Measurements from ENCODE around the gene GNAL.

Gene GNAL

GRCh38 chr18:11660691-11661090 lies 28.4 kb upstream of the GNAL start:
- Histone ChIP-seq H4K91ac (ENCODE audit: low read depth, low read length, poor library complexity) (no peak overlapping the region), H3K9me3 (replicated peaks in 1 of 2; ENCODE audit: control insufficient read depth in 2 of 2, insufficient read depth in 1 of 2, low read depth in 1 of 2, low read length in 2 of 2) (no peaks in the 10 kb centered on the region), H3K36me3 (replicated peaks in 1 of 2; ENCODE audit: control insufficient read depth in 2 of 2, insufficient read depth in 2 of 2, low read length in 2 of 2) (no peaks in the 10 kb centered on the region), H2BK120ac (ENCODE audit: low read depth, low read length) (no peak overlapping the region), H3K27me3 (ENCODE audit: control insufficient read depth in 3 of 3, insufficient read depth in 3 of 3, low read depth in 1 of 3, low read length in 3 of 3) (peaks cover 0 to 26% (median 0%) of the 10 kb centered on the region in 3 experiments), H2AFZ (ENCODE audit: low read length) (no peak overlapping the region), H3K4me3 (ENCODE audit: low read length in 2 of 2) (no peak overlapping the region), H3K4ac (ENCODE audit: low read length) (no peak overlapping the region), H2BK5ac (ENCODE audit: low read length) (peak overlapping the region; percentile 27), H3K4me1 (ENCODE audit: control insufficient read depth in 2 of 2, insufficient read depth in 1 of 2, low read depth in 1 of 2, low read length in 2 of 2) (no peaks in the 10 kb centered on the region), H3K23ac (ENCODE audit: low read depth, low read length, poor library complexity) (no peak overlapping the region), H2BK12ac (ENCODE audit: low read length) (no peak overlapping the region), H3K4me2 (ENCODE audit: insufficient read depth, low read length, poor library complexity, severe bottlenecking) (no peak overlapping the region), H4K8ac (ENCODE audit: low read depth, low read length) (no peak overlapping the region), H3K18ac (ENCODE audit: low read length) (no peak overlapping the region), H3K79me1 (ENCODE audit: low read depth, low read length) (no peaks in the 10 kb centered on the region), H3K27ac (replicated peaks; ENCODE audit: low read length) (no peak overlapping the region), H2BK15ac (ENCODE audit: low read length) (no peak overlapping the region), H2AK5ac (ENCODE audit: low read depth, low read length) (peak overlapping the region; percentile 21), H3K14ac (ENCODE audit: low read length) (no peak overlapping the region), H3K9ac (ENCODE audit: low read depth, low read length, poor library complexity) (no peak overlapping the region)
- no peak for DNase-seq (ENCODE audit: low spot score)
- WGBS, 2 donors (ENCODE audit: extremely low coverage in 2 of 2, insufficient read length in 2 of 2, insufficient replicate concordance in 1 of 2) = no CpG with 5 or more reads among the region's 7 CpGs

DNA sequence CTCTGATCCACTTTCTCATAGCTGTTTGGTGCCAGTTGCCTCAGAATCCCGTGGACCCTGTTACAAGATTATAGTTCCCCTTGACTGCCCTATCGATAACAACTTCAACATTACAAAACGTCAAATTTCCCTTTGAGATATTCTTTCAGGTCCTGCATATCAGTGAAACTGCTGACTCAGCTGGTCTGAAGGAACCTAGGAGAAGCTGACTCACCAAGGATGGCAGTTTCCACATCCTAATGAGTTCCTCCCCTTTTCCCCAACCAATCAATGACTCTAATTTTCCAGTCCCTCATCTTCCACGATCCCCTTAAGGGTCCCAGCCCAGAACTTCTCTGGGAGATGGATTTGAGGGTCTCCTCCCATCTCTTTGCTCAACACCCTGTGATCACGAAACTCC lies 27.6 kb upstream of the GNAL start:
- Histone ChIP-seq H3K4me2 (ENCODE audit: insufficient read depth, low read length, poor library complexity, severe bottlenecking) (no peak overlapping the region), H2BK15ac (ENCODE audit: low read length) (no peak overlapping the region), H3K4ac (ENCODE audit: low read length) (no peak overlapping the region), H2BK12ac (ENCODE audit: low read length) (no peak overlapping the region), H3K79me1 (ENCODE audit: low read depth, low read length) (no peaks in the 10 kb centered on the region), H3K23ac (ENCODE audit: low read depth, low read length, poor library complexity) (no peak overlapping the region), H3K18ac (ENCODE audit: low read length) (no peak overlapping the region), H4K8ac (ENCODE audit: low read depth, low read length) (no peak overlapping the region), H4K91ac (ENCODE audit: low read depth, low read length, poor library complexity) (no peak overlapping the region), H2BK120ac (ENCODE audit: low read depth, low read length) (no peak overlapping the region), H3K27me3 (ENCODE audit: control insufficient read depth in 3 of 3, insufficient read depth in 3 of 3, low read depth in 1 of 3, low read length in 3 of 3) (peaks cover 0 to 26% (median 0%) of the 10 kb centered on the region in 3 experiments), H2AK5ac (ENCODE audit: low read depth, low read length) (no peak overlapping the region), H3K9me3 (replicated peaks in 1 of 2; ENCODE audit: control insufficient read depth in 2 of 2, insufficient read depth in 1 of 2, low read depth in 1 of 2, low read length in 2 of 2) (no peaks in the 10 kb centered on the region), H3K27ac (replicated peaks; ENCODE audit: low read length) (no peak overlapping the region), H2BK5ac (ENCODE audit: low read length) (no peak overlapping the region), H3K36me3 (replicated peaks in 1 of 2; ENCODE audit: control insufficient read depth in 2 of 2, insufficient read depth in 2 of 2, low read length in 2 of 2) (no peaks in the 10 kb centered on the region), H3K4me3 (ENCODE audit: low read length in 2 of 2) (no peak overlapping the region), H3K9ac (ENCODE audit: low read depth, low read length, poor library complexity) (no peak overlapping the region), H3K4me1 (ENCODE audit: control insufficient read depth in 2 of 2, insufficient read depth in 1 of 2, low read depth in 1 of 2, low read length in 2 of 2) (no peaks in the 10 kb centered on the region), H3K14ac (ENCODE audit: low read length) (no peak overlapping the region), H2AFZ (ENCODE audit: low read length) (no peak overlapping the region)
- no peak for DNase-seq (ENCODE audit: low spot score)
- WGBS, 2 donors (ENCODE audit: extremely low coverage in 2 of 2, insufficient read length in 2 of 2, insufficient replicate concordance in 1 of 2) = no CpG with 5 or more reads among the region's 5 CpGs

- H3K79me1 ChIP-seq (ENCODE audit: low read depth, low read length) = no peaks in the 10 kb centered on the region
- no peak overlapping the region for H2BK15ac ChIP-seq (ENCODE audit: low read length)
- H3K27me3 ChIP-seq (ENCODE audit: control insufficient read depth in 3 of 3, insufficient read depth in 3 of 3, low read depth in 1 of 3, low read length in 3 of 3) = peaks cover 0 to 37% (median 0%) of the 10 kb centered on the region in 3 experiments
- no peak overlapping the region for H3K4ac ChIP-seq (ENCODE audit: low read length)
- H3K14ac ChIP-seq (ENCODE audit: low read length) = no peak overlapping the region
- no peak overlapping the region for H2BK5ac ChIP-seq (ENCODE audit: low read length)
- no peak overlapping the region for H3K27ac ChIP-seq (replicated peaks; ENCODE audit: low read length)
- no peak overlapping the region for H4K91ac ChIP-seq (ENCODE audit: low read depth, low read length, poor library complexity)
- H2AFZ ChIP-seq (ENCODE audit: low read length) = no peak overlapping the region
- no peak overlapping the region for H4K8ac ChIP-seq (ENCODE audit: low read depth, low read length)
- H3K4me1 ChIP-seq (ENCODE audit: control insufficient read depth in 2 of 2, insufficient read depth in 1 of 2, low read depth in 1 of 2, low read length in 2 of 2) = no peaks in the 10 kb centered on the region
- H3K4me2 ChIP-seq (ENCODE audit: insufficient read depth, low read length, poor library complexity, severe bottlenecking) = no peak overlapping the region
- H3K9me3 ChIP-seq (replicated peaks in 1 of 2; ENCODE audit: control insufficient read depth in 2 of 2, insufficient read depth in 1 of 2, low read depth in 1 of 2, low read length in 2 of 2) = no peaks in the 10 kb centered on the region
- H3K9ac ChIP-seq (ENCODE audit: low read depth, low read length, poor library complexity) = no peak overlapping the region
- H3K36me3 ChIP-seq (replicated peaks in 1 of 2; ENCODE audit: control insufficient read depth in 2 of 2, insufficient read depth in 2 of 2, low read length in 2 of 2) = no peaks in the 10 kb centered on the region
- no peak overlapping the region for H3K4me3 ChIP-seq (ENCODE audit: low read length in 2 of 2)
- H2BK120ac ChIP-seq (ENCODE audit: low read depth, low read length) = no peak overlapping the region
- no peak overlapping the region for H2BK12ac ChIP-seq (ENCODE audit: low read length)
- WGBS, 2 donors (ENCODE audit: extremely low coverage in 2 of 2, insufficient read length in 2 of 2, insufficient replicate concordance in 1 of 2) = no CpG with 5 or more reads among the region's 6 CpGs
- no peak for DNase-seq (ENCODE audit: low spot score)
- H3K18ac ChIP-seq (ENCODE audit: low read length) = no peak overlapping the region
- H3K23ac ChIP-seq (ENCODE audit: low read depth, low read length, poor library complexity) = no peak overlapping the region
- H2AK5ac ChIP-seq (ENCODE audit: low read depth, low read length) = no peak overlapping the region
Observed at GRCh38 chr18:11663439-11664029, 25.5 kb upstream of the GNAL start.

DNA sequence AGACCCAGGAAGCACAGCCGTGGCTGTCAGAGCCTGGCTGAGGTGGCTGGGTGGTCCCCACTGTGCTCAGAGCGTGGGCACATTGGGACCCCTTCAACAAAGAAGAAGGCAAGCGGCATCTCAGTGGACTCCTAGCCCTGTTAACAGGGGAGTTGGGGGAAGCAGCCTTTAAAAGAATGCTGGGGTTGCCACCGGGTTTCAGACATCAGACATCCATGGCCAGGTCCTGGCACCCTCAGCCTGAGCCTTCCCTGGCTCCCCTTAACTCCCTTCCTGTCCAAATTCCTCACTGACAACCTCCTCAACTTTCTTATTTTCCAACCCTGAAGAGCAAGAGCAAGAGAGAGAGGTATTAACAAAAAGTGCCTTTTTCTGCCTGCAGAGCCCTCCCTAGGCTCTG lies 24.8 kb upstream of the GNAL start:
- WGBS, 2 donors (ENCODE audit: extremely low coverage in 2 of 2, insufficient read length in 2 of 2, insufficient replicate concordance in 1 of 2) = no CpG with 5 or more reads among the region's 4 CpGs
- no peak overlapping the region for H2BK5ac ChIP-seq (ENCODE audit: low read length)
- no peak overlapping the region for H2BK120ac ChIP-seq (ENCODE audit: low read depth, low read length)
- no peaks in the 10 kb centered on the region for H3K4me1 ChIP-seq (ENCODE audit: control insufficient read depth in 2 of 2, insufficient read depth in 1 of 2, low read depth in 1 of 2, low read length in 2 of 2)
- no peak overlapping the region for H3K9ac ChIP-seq (ENCODE audit: low read depth, low read length, poor library complexity)
- no peak overlapping the region for H3K18ac ChIP-seq (ENCODE audit: low read length)
- H3K36me3 ChIP-seq (replicated peaks in 1 of 2; ENCODE audit: control insufficient read depth in 2 of 2, insufficient read depth in 2 of 2, low read length in 2 of 2) = no peaks in the 10 kb centered on the region
- no peak overlapping the region for H4K91ac ChIP-seq (ENCODE audit: low read depth, low read length, poor library complexity)
- no peaks in the 10 kb centered on the region for H3K9me3 ChIP-seq (replicated peaks in 1 of 2; ENCODE audit: control insufficient read depth in 2 of 2, insufficient read depth in 1 of 2, low read depth in 1 of 2, low read length in 2 of 2)
- H4K8ac ChIP-seq (ENCODE audit: low read depth, low read length) = no peak overlapping the region
- H3K79me1 ChIP-seq (ENCODE audit: low read depth, low read length) = no peaks in the 10 kb centered on the region
- no peak overlapping the region for H2AK5ac ChIP-seq (ENCODE audit: low read depth, low read length)
- H3K14ac ChIP-seq (ENCODE audit: low read length) = no peak overlapping the region
- peaks cover 0 to 41% (median 0%) of the 10 kb centered on the region in 3 experiments for H3K27me3 ChIP-seq (ENCODE audit: control insufficient read depth in 3 of 3, insufficient read depth in 3 of 3, low read depth in 1 of 3, low read length in 3 of 3)
- H3K23ac ChIP-seq (ENCODE audit: low read depth, low read length, poor library complexity) = no peak overlapping the region
- H3K4ac ChIP-seq (ENCODE audit: low read length) = no peak overlapping the region
- H2BK15ac ChIP-seq (ENCODE audit: low read length) = no peak overlapping the region
- DNase-seq (ENCODE audit: low spot score) = no peak
- no peak overlapping the region for H2BK12ac ChIP-seq (ENCODE audit: low read length)
- H2AFZ ChIP-seq (ENCODE audit: low read length) = no peak overlapping the region
- H3K4me3 ChIP-seq (ENCODE audit: low read length in 2 of 2) = no peak overlapping the region
- H3K27ac ChIP-seq (replicated peaks; ENCODE audit: low read length) = no peak overlapping the region
- no peak overlapping the region for H3K4me2 ChIP-seq (ENCODE audit: insufficient read depth, low read length, poor library complexity, severe bottlenecking)

All from neuronal stem cell (in vitro differentiated cells).